Activated CD4-positive, alpha-beta T cell treated with anti-CD3 and anti-CD28 coated beads, Interleukin-2, amount 10 ng/mL, durations not matched to agents 7 days and 5 days (primary cell): ENCODE results near the gene FANCI. TPM values are rescaled to one million over a fixed set of nuclear protein-coding genes. Genes with fewer than 3 reads are reported as not detected.

Source experiments
- CTCF ChIA-PET: fragments of 350-600 bp; sonication (Branson Sonifier 250); formaldehyde crosslinking; loops from one replicate; lab custom pipeline; 2021; ENCODE audit warnings: antibody characterized with exemption; lab: Charles Lee
- POLR2A ChIA-PET: fragments of 350-600 bp; sonication (Branson Sonifier 250); formaldehyde crosslinking; loops from one replicate; lab custom pipeline; 2021; ENCODE audit warnings: antibody characterized with exemption; lab: Charles Lee
- DNase-seq: peaks from one replicate; pipeline ENCODE4 v3.0.0-alpha.2; 2020
- H3K27ac Mint-ChIP-seq: one replicate; pipeline ENCODE4 v1.8.0; 2021; ENCODE audit warnings: mild to moderate bottlenecking, moderate library complexity, mixed read lengths
- H3K27me3 Mint-ChIP-seq: one replicate; pipeline ENCODE4 v1.8.0; 2021; ENCODE audit warnings: mixed read lengths
- H3K36me3 Mint-ChIP-seq: one replicate; pipeline ENCODE4 v1.8.0; 2021; ENCODE audit warnings: low read depth, mixed read lengths
- H3K4me1 Mint-ChIP-seq: one replicate; pipeline ENCODE4 v1.8.0; 2021; ENCODE audit warnings: mixed read lengths
- H3K4me3 Mint-ChIP-seq: one replicate; pipeline ENCODE4 v1.8.0; 2021; ENCODE audit warnings: mild to moderate bottlenecking, moderate library complexity, mixed read lengths
- H3K9me3 Mint-ChIP-seq: one replicate; pipeline ENCODE4 v1.8.0; 2021; ENCODE audit warnings: mixed read lengths
- total RNA-seq, 2 experiments: library from RNA; stranded (reverse); gene quantifications; one replicate each; pipeline ENCODE4 v1.2.3, GENCODE V29; 2021

The FANCI gene
- total RNA-seq, 2 experiments from 2014 or later: 203 to 210 TPM

DNA sequence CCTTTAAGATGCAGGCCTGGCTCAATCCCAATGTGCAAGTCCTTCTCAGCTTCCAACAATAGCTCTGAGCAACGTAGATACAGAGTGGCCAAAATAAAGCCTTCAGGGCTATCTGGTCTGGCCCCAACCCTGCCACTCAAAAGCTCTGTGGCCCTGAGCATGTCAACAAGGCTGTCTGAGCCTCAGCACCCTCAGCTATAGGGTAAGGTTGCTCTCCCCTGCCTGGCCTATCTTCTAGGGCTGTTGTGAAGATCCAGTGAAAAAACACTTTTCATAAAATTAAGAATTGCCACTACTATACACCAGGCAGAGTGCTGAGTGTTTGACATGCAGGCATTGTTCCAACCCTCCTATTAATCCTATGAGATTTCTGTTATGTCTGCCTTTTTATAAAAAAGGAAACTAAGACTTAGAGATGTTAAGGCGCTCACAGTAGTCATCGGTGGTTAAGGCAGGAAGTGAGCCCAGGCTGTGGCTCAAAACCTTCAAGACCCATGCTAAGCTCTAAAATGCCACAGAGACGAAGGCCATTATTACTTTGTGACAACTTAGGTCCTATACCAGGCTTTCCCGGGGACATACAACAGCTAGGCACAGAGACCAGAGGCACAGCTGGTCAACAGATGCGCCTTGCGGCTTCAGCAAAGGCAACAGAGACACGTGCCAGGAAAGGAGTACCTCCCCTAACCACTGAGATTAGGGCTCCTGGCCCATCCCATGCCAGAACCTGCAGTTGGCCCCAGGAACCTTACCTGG, 85.7 kb downstream of the FANCI start:
- POLR2A ChIA-PET: interaction anchor here (1.0 kb wide), 1 partner anchor 8 kb away, joined by 5 read pairs; no protein-coding TSS in a partner anchor
- Mint-ChIP-seq H3K4me3 (peak overlapping the region; percentile 9), H3K27ac (peak overlapping the region; percentile 89), H3K36me3 (peaks cover 66% of the 10 kb centered on the region), H3K4me1 (peaks cover 47% of the 10 kb centered on the region), H3K27me3 (no peaks in the 10 kb centered on the region), H3K9me3 (no peaks in the 10 kb centered on the region)
- peak; percentile 44 for DNase-seq
- CTCF ChIA-PET: interaction anchor here (0.9 to 2.5 kb wide), 6 partner anchors 9 to 123 kb away, joined by 3 to 6 read pairs (median 5); no protein-coding TSS in a partner anchor

DNA sequence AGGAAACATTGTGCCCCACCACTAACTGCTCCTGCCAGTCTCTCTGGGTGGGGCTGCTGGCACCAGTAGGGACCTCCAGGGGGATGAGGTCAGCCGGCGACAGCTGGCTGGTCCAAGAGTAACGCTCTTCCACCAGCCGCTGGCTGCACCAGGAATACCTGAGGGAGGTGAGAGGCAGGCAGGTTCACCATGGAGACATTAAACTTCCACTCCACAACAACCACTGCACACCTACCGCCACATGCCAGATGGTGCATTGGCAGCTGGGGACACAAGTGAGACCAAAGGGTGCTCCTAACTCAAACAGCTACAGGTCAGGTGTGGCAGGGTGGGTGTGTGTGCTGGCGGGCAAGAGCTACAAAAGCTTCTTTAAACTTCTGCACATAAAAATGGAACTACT, 86.3 kb downstream of the FANCI start:
- H3K36me3 Mint-ChIP-seq: peaks cover 64% of the 10 kb centered on the region
- peaks cover 2% of the 10 kb centered on the region for H3K27me3 Mint-ChIP-seq
- DNase-seq: no peak
- peak overlapping the region; percentile 21 for H3K4me3 Mint-ChIP-seq
- peak overlapping the region; percentile 89 for H3K27ac Mint-ChIP-seq
- peaks cover 51% of the 10 kb centered on the region for H3K4me1 Mint-ChIP-seq
- ChIA-PET POLR2A (interaction anchor here (0.7 kb wide), 1 partner anchor 124 kb away, joined by 3 read pairs; no protein-coding TSS in a partner anchor), CTCF (interaction anchor here (0.9 to 2.5 kb wide), 6 partner anchors 9 to 123 kb away, joined by 3 to 6 read pairs (median 5); no protein-coding TSS in a partner anchor)
- H3K9me3 Mint-ChIP-seq: no peaks in the 10 kb centered on the region

DNA sequence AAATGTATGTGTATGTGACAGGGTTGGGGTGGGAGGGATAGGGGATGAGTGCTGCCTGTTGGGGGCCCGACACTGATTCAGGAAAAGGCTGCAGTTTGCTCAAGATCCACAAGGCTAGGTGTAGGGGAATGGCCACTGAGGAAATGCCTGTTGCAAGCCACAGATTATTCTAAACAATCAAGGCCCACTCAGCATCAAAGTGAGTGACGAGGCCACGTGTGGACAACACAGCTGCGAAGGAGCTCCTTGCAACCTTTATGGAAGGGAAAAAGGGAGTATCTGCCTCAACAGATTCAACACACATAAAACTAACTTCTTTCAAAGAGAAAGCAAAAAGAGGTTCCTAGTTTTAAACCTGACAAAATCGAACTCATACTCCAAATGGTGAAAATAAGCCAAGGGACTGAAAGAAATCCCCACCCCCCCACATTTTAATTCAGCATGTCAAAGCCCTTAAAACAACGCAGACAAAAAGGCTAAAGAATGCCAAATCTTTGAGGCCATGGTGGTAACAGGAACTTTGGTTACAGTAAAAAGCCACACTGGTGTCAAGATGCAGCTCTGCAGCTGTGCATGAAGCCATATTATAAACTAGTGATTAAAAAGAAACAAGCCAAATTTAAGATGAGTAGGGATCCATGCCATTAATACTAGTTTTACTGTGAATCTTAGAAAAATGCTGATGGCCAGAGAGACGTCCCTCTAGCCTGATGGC, 87.3 kb downstream of the FANCI start:
- Mint-ChIP-seq H3K4me1 (peaks cover 58% of the 10 kb centered on the region), H3K36me3 (peaks cover 59% of the 10 kb centered on the region), H3K9me3 (no peaks in the 10 kb centered on the region), H3K27ac (peak overlapping the region; percentile 62), H3K27me3 (peaks cover 2% of the 10 kb centered on the region), H3K4me3 (peak overlapping the region; percentile 62)
- ChIA-PET CTCF (interaction anchor here (1.8 to 2.0 kb wide), 2 partner anchors 14 to 28 kb away, joined by 4 to 5 read pairs; no protein-coding TSS in a partner anchor), POLR2A (no interaction called here)
- DNase-seq: no peak

DNA sequence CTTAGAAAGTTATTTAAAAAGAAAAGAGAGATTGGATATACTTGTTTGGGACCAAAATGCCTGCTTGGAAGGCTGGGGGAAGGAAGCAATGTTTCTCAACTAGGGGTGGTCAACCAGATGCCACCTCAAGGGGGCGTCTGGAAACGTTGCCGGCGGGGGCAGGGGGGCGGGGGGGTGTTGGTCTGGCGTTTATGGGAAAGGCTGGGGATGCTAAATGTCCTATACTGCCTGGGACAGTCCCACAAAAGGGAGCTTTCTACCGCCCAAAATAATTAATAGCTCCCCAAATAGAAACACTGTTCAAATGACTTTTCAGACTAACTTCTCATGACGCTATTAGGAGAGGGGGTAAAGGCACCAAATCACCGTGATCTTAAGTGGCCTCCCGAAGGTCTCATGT, 88.7 kb downstream of the FANCI start:
- Mint-ChIP-seq H3K9me3 (no peaks in the 10 kb centered on the region), H3K4me3 (peak overlapping the region; percentile 62), H3K36me3 (peaks cover 47% of the 10 kb centered on the region), H3K27me3 (peaks cover 2% of the 10 kb centered on the region), H3K27ac (peak overlapping the region; percentile 33), H3K4me1 (peaks cover 64% of the 10 kb centered on the region)
- ChIA-PET POLR2A (no interaction called here), CTCF (interaction anchor here (0.6 to 1.3 kb wide), 4 partner anchors 8 to 88 kb away, joined by 3 to 4 read pairs (median 3); partner anchors contain the start of gene FANCI)
- no peak for DNase-seq

DNA sequence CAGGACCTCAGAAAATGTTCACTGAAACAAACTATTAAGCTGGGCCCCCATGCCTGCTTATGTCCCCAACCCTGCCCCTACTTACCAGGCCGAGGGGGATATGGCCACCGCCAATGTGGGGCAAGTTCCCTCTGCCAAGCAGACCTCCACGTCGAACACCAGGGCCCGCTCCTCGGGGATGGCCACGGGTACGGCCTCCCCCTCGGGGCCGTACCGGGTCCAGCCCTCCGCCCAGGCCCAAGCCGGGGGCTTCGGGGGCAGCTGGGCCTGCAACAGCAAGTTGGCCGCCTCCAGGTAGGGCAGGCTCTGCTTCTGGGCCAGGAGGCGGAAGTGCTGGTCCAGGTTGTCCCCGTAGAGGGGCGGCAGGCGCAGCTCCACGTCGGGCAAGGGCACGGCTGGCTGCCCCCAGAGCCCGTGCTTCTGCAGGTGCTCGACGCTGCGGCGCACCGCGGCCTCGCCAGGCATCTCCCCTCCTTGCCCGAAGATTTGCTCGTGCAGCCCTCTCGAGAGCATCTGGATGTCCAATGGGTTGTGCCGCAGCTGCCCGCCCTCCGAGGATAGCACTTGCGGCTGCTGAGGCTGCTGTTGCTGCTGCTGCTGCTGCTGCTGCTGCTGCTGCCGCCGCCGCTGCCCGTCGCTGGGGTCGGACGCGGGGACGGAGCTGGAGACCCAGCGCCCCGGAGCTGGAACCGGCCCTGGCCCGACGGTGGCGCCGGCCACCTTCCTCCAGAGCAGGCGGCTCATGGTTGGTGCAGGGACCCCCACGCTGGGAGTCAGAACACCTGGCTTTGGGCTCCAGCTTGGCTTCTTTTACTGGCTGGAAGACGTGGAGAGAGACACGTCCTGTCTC, 89.5 kb downstream of the FANCI start:
- no peak for DNase-seq
- ChIA-PET POLR2A (interaction anchor here (0.7 kb wide), 1 partner anchor 21 kb away, joined by 4 read pairs; no protein-coding TSS in a partner anchor), CTCF (interaction anchor here (0.6 to 1.7 kb wide), 6 partner anchors 9 to 89 kb away, joined by 3 to 4 read pairs (median 3); partner anchors contain the start of gene FANCI)
- H3K9me3 Mint-ChIP-seq: no peaks in the 10 kb centered on the region
- H3K4me1 Mint-ChIP-seq: peaks cover 63% of the 10 kb centered on the region
- peak overlapping the region; percentile 80 for H3K4me3 Mint-ChIP-seq
- peaks cover 2% of the 10 kb centered on the region for H3K27me3 Mint-ChIP-seq
- peak overlapping the region; percentile 83 for H3K27ac Mint-ChIP-seq
- H3K36me3 Mint-ChIP-seq: peaks cover 42% of the 10 kb centered on the region

DNA sequence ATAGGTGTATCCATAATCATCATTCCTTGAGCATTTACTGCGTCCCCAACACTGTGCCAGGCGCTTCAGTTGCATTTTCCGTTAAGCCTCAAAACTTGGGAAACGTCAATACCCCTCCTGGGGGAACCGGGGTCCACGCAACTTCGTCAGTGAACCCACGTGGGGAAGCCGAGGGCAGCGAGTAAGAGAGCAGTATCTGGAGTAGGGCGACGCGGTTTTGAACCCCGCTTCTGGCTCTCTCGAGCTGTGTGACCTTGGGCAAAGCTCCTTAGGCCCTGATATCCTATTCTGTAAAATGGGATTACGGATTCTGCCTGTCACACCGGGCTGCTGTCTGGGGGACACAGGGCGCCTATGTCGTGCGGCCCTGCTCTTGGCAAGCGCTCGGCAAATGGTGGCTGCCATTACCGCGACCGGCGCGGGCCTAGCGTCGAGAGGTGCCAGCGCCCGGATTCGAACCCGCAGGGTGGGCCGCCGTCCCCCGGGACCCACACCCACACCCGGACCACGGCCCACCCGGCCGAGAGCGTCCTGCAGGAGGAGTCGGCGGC, 90.3 kb downstream of the FANCI start:
- Mint-ChIP-seq H3K4me3 (peak overlapping the region; percentile 80), H3K36me3 (peaks cover 42% of the 10 kb centered on the region), H3K27ac (peak overlapping the region; percentile 83), H3K27me3 (peaks cover 4% of the 10 kb centered on the region), H3K9me3 (no peaks in the 10 kb centered on the region), H3K4me1 (peaks cover 61% of the 10 kb centered on the region)
- POLR2A ChIA-PET: interaction anchor here (0.7 kb wide), 1 partner anchor 22 kb away, joined by 4 read pairs; no protein-coding TSS in a partner anchor
- CTCF ChIA-PET: interaction anchor here (0.6 to 3.5 kb wide), 5 partner anchors 11 to 1596 kb away, joined by 3 to 25 read pairs (median 3); no protein-coding TSS in a partner anchor
- DNase-seq: no peak

DNA sequence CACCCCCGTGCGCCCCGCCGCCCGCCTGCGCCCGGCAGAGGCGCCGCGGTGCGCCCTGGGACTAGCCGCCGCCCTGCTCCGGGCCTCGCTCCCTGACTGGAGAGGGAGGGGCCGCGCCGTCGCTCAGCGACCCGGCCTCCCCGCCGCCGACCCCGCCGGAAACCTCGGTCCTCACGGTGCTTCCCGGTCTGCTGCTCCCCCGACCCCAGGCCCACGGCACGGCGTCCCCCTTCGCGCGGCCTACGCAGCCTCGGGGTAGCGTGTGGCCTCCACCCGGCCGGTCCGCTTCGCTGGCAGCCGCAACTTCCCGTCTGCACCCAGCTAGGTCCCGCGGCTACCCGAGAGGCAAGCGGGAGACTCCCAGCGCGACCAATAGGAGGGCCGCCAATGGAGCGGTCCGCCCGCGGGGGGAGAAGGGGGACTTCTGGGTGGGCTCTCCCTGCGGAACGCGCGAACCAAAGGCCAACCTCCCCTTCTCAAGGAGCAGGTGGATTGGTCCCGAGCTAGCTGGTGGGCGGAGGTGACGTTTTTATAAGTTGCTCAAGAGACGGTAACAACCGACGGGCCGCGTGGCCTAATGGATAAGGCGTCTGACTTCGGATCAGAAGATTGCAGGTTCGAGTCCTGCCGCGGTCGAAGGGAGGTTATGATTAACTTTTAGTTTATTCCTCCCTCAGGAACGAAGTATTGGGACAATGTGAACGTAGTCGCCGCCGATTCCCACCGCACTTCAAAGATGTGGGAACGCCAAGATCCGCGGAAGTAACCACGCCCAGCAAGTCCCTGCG, 90.9 kb downstream of the FANCI start, which contains the start of gene POLG:
POLG (minus strand) TSS at position 315 of the 788 bp plus-strand sequence. CDS start 1,070 bp downstream, outside the sequence.
- H3K9me3 Mint-ChIP-seq: no peaks in the 10 kb centered on the region
- ChIA-PET CTCF (interaction anchor here (0.6 to 3.5 kb wide), 5 partner anchors 12 to 1595 kb away, joined by 3 to 25 read pairs (median 3); no protein-coding TSS in a partner anchor), POLR2A (no interaction called here)
- peaks cover 6% of the 10 kb centered on the region for H3K27me3 Mint-ChIP-seq
- peaks cover 54% of the 10 kb centered on the region for H3K4me1 Mint-ChIP-seq
- peak within 1 kb of the TSS; percentile 80 for H3K4me3 Mint-ChIP-seq
- peak within 1 kb of the TSS; percentile 92 for H3K27ac Mint-ChIP-seq
- H3K36me3 Mint-ChIP-seq: peaks cover 35% of the 10 kb centered on the region
- DNase-seq: peak; percentile 98

DNA sequence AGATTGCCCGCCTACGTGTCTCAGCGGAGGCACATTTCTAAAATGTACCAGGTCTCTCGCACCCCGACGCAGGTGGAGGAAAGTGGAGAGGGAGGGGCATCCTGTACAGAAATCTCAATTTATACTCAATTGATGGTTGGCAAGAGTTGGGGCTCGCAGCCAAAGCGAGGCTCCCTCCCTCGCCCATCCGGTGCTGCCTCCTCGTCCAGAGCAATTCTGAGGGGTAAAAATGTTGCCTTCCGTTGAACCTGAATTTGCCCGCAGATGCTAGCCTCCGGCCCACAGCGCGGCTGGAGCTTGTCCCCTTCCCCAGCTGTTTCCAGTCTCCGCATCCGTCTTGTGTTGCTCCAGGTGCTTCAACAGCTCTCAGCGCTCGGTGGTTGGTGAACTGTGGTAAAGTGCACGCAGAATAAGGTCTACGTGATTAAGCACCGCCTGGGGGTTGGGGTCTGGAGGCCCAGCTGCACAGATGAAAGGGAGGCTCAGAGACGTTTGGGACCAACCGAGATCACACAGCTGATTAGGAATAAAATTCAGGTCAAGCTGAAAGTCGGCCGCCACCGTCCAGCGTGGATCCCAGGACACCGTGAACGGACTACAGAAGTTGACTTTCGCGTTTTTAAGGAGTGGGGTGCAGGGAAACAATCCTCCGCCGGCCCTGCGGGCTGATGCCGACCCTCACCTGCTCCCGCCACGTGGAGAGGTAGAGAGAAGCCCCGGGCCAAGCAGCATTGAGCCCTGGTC, 91.7 kb downstream of the FANCI start:
- Mint-ChIP-seq H3K36me3 (peaks cover 28% of the 10 kb centered on the region), H3K27ac (peak overlapping the region; percentile 92), H3K4me1 (peaks cover 46% of the 10 kb centered on the region), H3K27me3 (peaks cover 6% of the 10 kb centered on the region), H3K9me3 (no peaks in the 10 kb centered on the region), H3K4me3 (peak overlapping the region; percentile 79)
- DNase-seq: peak; percentile 58
- POLR2A ChIA-PET: no interaction called here
- CTCF ChIA-PET: interaction anchor here (0.6 to 3.5 kb wide), 4 partner anchors 23 to 376 kb away, joined by 3 to 25 read pairs (median 4); no protein-coding TSS in a partner anchor

DNA sequence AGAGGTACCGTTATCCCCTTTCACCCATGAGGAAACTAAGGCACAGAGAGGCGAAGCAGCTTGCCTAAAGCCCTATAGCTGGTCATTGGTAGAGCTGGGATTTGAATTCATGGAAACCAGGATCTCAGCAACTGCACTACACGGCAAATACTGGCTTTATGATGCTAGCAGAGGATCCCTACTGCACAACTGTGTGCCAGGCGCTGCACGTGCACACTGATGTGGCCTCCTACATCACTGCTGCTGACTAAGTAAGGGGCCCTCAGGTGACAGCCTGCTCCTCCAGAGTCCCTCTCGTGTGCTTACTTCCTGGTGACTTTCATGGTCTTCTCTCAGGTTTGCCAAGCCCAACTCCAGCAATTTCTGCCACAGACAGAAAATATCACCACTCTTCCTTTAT, 94.3 kb downstream of the FANCI start:
- Mint-ChIP-seq H3K4me3 (no peak overlapping the region), H3K27ac (no peak overlapping the region), H3K4me1 (peaks cover 21% of the 10 kb centered on the region), H3K9me3 (no peaks in the 10 kb centered on the region), H3K36me3 (peaks cover 4% of the 10 kb centered on the region), H3K27me3 (peaks cover 7% of the 10 kb centered on the region)
- ChIA-PET CTCF (interaction anchor here (0.9 to 2.1 kb wide), 4 partner anchors 9 to 114 kb away, joined by 3 to 8 read pairs (median 4); no protein-coding TSS in a partner anchor), POLR2A (no interaction called here)
- no peak for DNase-seq

DNA sequence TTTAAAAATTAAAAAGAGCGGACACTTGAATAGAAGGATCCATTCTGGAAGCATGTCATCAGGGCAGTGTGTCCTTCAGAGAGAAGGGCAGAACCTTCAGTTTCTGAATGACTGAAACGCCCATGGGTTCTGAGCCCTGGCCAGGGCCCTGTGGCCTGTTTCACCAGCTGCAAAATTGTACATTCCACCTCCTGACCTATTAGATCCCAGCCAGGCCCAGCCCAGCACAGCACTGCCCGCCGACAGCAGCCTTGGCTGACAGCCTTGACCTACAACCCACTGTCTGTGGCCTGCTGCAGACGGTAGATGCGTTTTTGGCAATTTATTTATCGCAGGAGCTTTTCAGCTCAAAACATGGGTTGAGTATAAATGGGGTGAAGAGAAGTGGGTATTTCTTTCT, 96.8 kb downstream of the FANCI start:
- ChIA-PET POLR2A (no interaction called here), CTCF (interaction anchor here (1.3 kb wide), 1 partner anchor 18 kb away, joined by 8 read pairs; no protein-coding TSS in a partner anchor)

More for the DNA sequence above, 96.8 kb downstream of the FANCI start:
- no peak overlapping the region for H3K27ac Mint-ChIP-seq
- no peak overlapping the region for H3K4me3 Mint-ChIP-seq
- no peaks in the 10 kb centered on the region for H3K36me3 Mint-ChIP-seq
- no peaks in the 10 kb centered on the region for H3K9me3 Mint-ChIP-seq
- H3K27me3 Mint-ChIP-seq: peaks cover 10% of the 10 kb centered on the region
- DNase-seq: no peak
- H3K4me1 Mint-ChIP-seq: peaks cover 10% of the 10 kb centered on the region
